IPS-18a (cell line): Measurements from ENCODE around the gene ETHE1.
"Not testable (repeated sequence)": the region's sequence is repeated elsewhere in the genome, so short reads cannot be mapped to it uniquely, and the experiment has no call there.

ENCODE experiments used
- H3K27ac ChIP-seq: one replicate; pipeline ENCODE4 v1.5.1; 2013; ENCODE audit warnings: low read length
- H3K27me3 ChIP-seq: one replicate; pipeline ENCODE4 v1.6.1; 2013; ENCODE audit warnings: mild to moderate bottlenecking, low read length; ENCODE audit not compliant: control insufficient read depth, insufficient read depth
- H3K36me3 ChIP-seq: one replicate; pipeline ENCODE4 v1.6.1; 2013; ENCODE audit warnings: low read depth, low read length; ENCODE audit not compliant: control insufficient read depth
- H3K4me1 ChIP-seq: one replicate; pipeline ENCODE4 v1.6.1; 2013; ENCODE audit warnings: low read depth, low read length; ENCODE audit not compliant: control insufficient read depth
- H3K4me3 ChIP-seq: one replicate; pipeline ENCODE4 v1.5.1; 2013; ENCODE audit warnings: low read length
- H3K9ac ChIP-seq: one replicate; pipeline ENCODE4 v1.6.1; 2013; ENCODE audit warnings: mild to moderate bottlenecking, low read length, moderate library complexity
- H3K9me3 ChIP-seq: one replicate; pipeline ENCODE4 v1.6.1; 2013; ENCODE audit warnings: low read depth, low read length; ENCODE audit not compliant: control insufficient read depth

Gene ETHE1

GRCh38 chr19:43532962-43533545 lies 6.1 kb upstream of the ETHE1 start, which contains the start of gene ZNF575:
TSS of gene ZNF575 (plus strand) at chr19:43533188. CDS start at chr19:43534423, 1,235 bp downstream.
- Histone ChIP-seq H3K27ac (no peak within 1 kb of the TSS), H3K4me1 (peaks cover 11% of the 10 kb centered on the region), H3K27me3 (peaks cover 7% of the 10 kb centered on the region), H3K9ac (peak within 1 kb of the TSS; percentile 41), H3K4me3 (peak within 1 kb of the TSS; percentile 71), H3K36me3 (no peaks in the 10 kb centered on the region), H3K9me3 (no peaks in the 10 kb centered on the region)

GRCh38 chr19:43532571-43532961 lies 5.6 kb upstream of the ETHE1 start:
- peaks cover 11% of the 10 kb centered on the region for H3K4me1 ChIP-seq
- H3K4me3 ChIP-seq = peak overlapping the region; percentile 71
- H3K9me3 ChIP-seq = no peaks in the 10 kb centered on the region
- peaks cover 12% of the 10 kb centered on the region for H3K27me3 ChIP-seq
- no peaks in the 10 kb centered on the region for H3K36me3 ChIP-seq
- H3K9ac ChIP-seq = peak overlapping the region; percentile 41
- no peak overlapping the region for H3K27ac ChIP-seq

DNA sequence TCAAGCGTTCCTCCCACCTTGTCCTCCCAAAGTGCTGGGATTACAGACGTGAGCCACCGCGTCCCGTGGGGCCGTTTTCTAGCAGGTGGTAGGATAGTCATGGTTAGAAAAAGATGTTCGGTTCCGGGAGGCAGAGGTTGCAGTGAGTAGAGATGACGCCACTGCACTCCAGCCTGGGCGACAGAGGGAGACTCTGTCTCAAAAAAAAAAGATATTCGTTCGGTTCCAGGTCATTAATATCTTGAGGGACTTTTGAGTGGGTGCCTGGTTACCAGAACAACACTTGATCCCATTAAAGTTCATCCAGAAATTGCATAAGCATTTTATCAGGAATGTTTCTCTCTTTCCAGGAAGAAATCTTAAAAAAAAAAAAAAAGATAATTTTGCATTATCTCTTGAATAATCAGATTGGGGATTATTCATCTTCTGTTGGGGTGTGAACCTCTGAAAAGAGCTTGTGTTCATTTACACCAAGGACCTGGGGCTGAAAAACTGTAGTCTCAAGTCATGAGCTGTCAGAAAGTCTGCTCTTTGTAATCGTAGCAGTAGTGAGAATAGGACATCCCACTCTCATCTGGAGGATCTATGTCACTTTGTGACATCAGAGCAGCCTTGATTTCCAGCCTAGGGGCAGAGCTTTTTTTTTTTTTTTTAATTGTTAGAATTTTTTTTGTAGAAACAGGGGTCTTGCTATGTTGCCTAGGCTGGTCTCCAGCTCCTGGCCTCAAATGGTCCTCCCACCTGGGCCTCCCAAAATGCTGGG lies 1.0 kb upstream of the ETHE1 start:
- no peak overlapping the region for H3K27ac ChIP-seq
- peaks cover 4% of the 10 kb centered on the region for H3K4me1 ChIP-seq
- no peaks in the 10 kb centered on the region for H3K36me3 ChIP-seq
- H3K4me3 ChIP-seq = no peak overlapping the region
- no peak overlapping the region for H3K9ac ChIP-seq
- H3K9me3 ChIP-seq = no peaks in the 10 kb centered on the region
- H3K27me3 ChIP-seq = peaks cover 31% of the 10 kb centered on the region

DNA sequence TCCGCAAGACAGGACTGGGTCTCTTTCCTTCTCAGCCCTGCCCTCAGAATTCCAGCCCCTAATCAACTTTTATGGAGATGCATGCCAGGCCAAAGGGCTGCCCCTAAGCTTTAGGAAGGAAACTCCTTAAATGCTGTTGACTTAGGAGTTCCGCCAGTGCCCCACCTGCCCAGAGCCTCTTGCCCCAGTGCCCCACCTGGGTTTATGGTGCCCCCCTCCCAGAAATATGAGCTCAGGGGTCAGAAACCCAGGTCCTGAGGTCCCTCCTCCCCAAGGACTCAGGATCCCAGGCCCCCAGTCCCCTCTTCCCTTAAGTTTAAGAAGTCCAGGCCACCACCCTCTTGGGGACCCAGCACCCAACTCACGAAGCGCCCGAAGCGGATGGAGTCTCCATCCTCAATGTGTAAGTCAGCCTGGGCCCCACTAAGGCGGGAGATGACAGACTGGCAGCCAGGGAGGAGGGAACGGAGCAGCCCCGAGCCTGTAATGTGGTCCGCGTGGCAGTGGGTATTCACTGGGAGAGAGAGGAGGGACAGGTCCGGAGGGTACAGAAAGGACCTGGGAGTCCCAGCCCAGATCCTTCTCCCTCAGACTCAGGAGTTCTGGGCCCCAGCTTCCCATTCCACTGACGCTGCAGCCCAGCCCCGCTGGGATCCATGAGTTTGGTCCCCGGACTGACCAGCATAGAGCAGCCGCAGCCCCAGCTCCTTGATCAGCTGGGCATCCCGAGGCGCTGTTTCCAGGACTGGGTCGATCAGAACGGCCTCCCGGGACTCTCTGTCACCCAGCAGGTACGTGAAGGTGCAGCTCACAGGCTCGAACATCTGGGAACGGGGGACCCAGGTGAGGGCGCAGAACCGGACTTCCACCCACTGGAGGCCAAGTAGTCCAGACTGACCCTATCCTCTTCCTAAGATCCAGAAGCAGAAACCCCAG lies 897 bp downstream of the ETHE1 start:
- H3K4me3 ChIP-seq = peak overlapping the region; percentile 85
- peaks cover 31% of the 10 kb centered on the region for H3K27me3 ChIP-seq
- H3K4me1 ChIP-seq = peaks cover 4% of the 10 kb centered on the region
- no peaks in the 10 kb centered on the region for H3K9me3 ChIP-seq
- no peaks in the 10 kb centered on the region for H3K36me3 ChIP-seq
- H3K9ac ChIP-seq = peak overlapping the region; percentile 50
- no peak overlapping the region for H3K27ac ChIP-seq

DNA sequence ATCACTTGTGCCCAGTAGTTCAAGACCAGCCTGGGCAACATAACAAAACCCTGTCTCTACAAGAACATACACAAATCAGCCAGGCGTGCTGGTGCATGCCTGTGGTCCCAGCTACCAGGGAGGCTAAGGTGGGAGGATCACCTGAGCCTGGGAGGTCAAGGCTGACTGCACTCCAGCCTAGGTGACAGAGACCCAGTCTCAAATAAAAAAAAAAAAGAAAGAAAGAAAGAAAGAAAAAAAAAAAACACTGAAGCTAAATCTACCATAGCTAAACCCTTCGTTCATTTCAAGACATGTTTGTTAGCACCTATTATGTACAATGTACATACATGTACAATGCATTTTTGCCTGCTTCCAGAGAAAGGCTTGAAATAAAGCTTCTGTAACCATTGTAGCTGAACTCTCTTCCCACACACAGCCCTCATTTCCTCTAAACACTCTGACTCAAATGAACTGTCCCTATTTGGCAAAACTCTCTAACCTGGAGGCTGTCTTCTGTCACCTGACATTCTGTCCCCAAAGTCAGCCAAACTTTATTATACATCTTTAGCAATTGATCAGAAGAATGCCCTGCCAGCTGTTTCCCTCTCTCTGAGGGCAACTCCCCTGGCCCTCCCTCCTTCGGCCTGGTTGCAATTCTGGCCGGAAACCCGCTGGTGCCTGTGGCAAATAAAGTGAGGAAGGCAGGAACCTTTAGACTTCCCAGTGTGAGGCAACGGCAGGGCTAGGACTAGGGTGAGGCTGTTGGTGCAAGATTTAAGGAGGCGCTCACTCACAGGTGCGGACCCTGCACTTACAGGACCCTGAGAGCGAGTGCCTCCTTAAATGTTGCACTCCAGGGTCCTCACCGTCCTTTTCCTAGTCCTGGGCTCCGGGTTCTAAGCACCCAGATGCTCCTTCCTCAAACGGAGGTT lies 1.8 kb downstream of the ETHE1 start:
- Histone ChIP-seq H3K27me3 (peaks cover 31% of the 10 kb centered on the region), H3K4me1 (peaks cover 4% of the 10 kb centered on the region), H3K27ac (no peak overlapping the region), H3K36me3 (no peaks in the 10 kb centered on the region), H3K4me3 (peak overlapping the region; percentile 85), H3K9me3 (no peaks in the 10 kb centered on the region), H3K9ac (peak overlapping the region; percentile 12)

DNA sequence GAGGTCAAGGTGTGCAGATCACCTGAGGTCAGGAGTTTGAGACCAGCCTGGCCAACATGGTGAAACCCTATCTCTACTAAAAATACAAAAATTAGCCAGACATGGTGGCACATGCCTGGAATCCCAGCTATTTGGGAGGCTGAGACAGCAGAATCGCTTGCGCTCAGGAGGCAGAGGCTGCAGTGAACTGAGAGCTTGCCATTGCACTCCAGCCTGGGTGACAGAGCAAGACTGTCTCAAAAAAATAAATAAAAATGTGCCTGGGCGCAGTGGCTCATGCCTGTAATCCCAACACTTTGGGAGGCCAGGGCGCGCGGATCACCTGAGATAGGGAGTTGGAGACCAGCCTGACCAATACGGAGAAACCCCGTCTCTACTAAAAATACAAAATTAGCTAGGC lies 3.3 kb downstream of the ETHE1 start:
- not testable (repeated sequence) for H3K36me3 ChIP-seq, H3K4me3 ChIP-seq

DNA sequence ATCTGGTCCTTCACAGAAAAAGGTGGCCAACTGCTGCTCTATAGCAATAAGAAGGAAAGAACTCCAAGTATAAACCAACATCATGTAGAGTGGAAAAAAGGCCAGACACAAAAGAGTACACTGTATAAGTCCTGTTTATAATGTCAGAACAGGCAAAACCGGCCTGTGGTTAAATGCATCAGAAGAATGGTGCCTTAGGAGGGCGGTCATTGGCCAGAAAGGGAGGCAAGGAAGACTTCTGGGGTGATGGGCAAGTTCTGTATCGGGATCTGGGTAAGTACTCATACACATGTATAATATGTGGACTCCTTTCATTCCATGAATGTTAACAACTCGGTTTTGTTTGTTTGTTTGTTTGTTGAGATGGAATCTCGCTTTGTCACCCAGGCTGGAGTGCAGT lies 4.1 kb downstream of the ETHE1 start:
- H3K4me1 ChIP-seq = peaks cover 6% of the 10 kb centered on the region
- H3K4me3 ChIP-seq = no peak overlapping the region
- H3K36me3 ChIP-seq = no peaks in the 10 kb centered on the region
- H3K9ac ChIP-seq = no peak overlapping the region
- H3K27me3 ChIP-seq = peaks cover 23% of the 10 kb centered on the region
- no peaks in the 10 kb centered on the region for H3K9me3 ChIP-seq
- H3K27ac ChIP-seq = no peak overlapping the region

More for the DNA sequence above, 3.3 kb downstream of the ETHE1 start:
- not testable (repeated sequence) for H3K27ac ChIP-seq, H3K4me1 ChIP-seq, H3K9ac ChIP-seq, H3K9me3 ChIP-seq
- peaks cover 30% of the 10 kb centered on the region for H3K27me3 ChIP-seq

GRCh38 chr19:43519436-43520088 lies 7.4 kb downstream of the ETHE1 start:
- Histone ChIP-seq H3K4me1 (peaks cover 3% of the 10 kb centered on the region), H3K4me3 (no peak overlapping the region), H3K9ac (no peak overlapping the region), H3K27ac (no peak overlapping the region), H3K36me3 (no peaks in the 10 kb centered on the region), H3K27me3 (no peaks in the 10 kb centered on the region), H3K9me3 (no peaks in the 10 kb centered on the region)

- Histone ChIP-seq H3K36me3 (no peaks in the 10 kb centered on the region), H3K4me1 (peaks cover 3% of the 10 kb centered on the region), H3K9ac (no peak overlapping the region), H3K27me3 (no peaks in the 10 kb centered on the region), H3K9me3 (no peaks in the 10 kb centered on the region), H3K4me3 (no peak overlapping the region), H3K27ac (no peak overlapping the region)
Measured at GRCh38 chr19:43518051-43518450, 8.9 kb downstream of the ETHE1 start.

DNA sequence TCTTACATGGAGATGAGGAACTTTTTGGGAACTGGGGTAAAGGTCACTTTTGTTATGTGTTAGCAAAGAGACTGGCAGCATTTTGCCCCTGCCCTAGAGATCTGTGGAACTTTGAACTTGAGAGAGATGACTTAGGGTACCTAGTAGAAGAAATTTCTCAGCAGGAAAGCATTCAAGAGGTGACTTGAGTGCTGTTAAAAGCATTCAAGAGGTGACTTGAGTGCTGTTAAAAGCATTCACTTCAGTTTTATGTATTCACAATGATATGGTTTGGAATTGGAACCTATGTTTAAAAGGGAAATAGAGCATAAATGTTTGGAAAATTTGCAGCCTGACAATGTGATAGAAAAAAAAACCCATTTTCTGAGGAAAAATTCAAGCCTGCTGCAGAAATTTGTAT lies 14.6 kb downstream of the ETHE1 start:
- not testable (repeated sequence) for H3K27ac ChIP-seq, H3K36me3 ChIP-seq, H3K4me1 ChIP-seq, H3K9me3 ChIP-seq, H3K4me3 ChIP-seq, H3K9ac ChIP-seq, H3K27me3 ChIP-seq
